ENCODE results near the gene TAOK1.

Gene TAOK1

DNA sequence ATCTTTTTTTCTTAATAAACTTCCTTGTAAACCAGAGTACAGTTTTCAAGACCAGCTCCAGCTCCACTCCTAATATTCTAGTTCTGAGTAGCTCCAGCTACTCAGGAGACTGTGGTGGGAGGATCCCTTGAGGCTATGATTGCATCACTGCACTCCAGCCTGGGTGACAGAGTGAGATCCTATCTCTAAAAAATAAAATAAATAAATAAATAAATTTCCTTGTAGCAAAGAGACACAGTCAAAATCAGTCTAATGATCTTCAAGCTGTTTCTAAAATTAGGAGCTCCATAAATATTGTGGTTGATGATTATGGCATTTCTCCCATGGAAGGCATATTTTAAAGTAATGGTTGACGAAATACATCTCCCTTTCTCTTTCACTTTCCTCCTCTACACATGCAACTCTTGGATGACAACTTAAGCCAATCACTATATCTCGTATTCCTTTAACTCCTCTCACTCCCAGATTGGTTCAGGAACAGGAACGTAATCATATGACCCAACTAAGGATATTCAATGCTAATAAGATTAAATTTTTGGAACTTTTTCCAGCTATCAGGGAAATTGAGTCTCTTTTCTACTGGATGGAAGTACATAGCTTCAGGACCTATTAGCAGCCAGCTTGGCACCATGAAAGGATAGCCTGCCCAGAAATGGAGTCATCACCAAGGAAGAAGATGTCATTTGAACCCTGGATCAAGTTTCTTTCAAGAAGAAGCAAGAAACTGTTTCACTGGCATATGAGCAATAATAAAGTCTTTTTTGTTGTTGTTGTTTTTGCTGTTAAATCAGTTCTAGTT, 42.1 kb upstream of the TAOK1 start:
- TF ChIP-seq, protein P1, sequence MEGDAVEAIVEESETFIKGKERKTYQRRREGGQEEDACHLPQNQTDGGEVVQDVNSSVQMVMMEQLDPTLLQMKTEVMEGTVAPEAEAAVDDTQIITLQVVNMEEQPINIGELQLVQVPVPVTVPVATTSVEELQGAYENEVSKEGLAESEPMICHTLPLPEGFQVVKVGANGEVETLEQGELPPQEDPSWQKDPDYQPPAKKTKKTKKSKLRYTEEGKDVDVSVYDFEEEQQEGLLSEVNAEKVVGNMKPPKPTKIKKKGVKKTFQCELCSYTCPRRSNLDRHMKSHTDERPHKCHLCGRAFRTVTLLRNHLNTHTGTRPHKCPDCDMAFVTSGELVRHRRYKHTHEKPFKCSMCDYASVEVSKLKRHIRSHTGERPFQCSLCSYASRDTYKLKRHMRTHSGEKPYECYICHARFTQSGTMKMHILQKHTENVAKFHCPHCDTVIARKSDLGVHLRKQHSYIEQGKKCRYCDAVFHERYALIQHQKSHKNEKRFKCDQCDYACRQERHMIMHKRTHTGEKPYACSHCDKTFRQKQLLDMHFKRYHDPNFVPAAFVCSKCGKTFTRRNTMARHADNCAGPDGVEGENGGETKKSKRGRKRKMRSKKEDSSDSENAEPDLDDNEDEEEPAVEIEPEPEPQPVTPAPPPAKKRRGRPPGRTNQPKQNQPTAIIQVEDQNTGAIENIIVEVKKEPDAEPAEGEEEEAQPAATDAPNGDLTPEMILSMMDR (IDR thresholded peaks at IDR 0.05; ENCODE audit: borderline replicate concordance, insufficient read depth, low read depth, low read length), result no peak
- no peak overlapping the region for H3K4me3 ChIP-seq (ENCODE audit: low read depth, low read length)

DNA sequence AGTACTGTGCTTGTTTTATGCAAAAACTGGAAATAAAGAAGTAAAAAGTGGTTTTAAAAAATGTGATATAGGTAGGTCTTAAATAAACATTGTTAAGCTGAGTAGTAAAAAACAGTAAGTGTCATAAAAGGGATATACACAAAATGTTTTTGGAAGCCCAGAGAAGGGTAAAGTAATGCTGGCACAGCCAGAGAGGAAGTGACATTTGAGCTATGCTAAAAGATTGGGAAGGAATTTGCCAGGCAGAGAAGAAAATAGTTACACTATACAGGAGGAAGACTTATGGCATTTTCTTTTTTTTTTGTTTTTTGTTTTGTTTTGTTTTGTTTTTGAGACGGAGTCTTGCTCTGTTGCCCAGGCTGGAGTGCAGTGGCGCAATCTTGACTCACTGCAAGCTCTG, 40.8 kb upstream of the TAOK1 start:
- TF ChIP-seq, protein P1 (IDR thresholded peaks at IDR 0.05; ENCODE audit: borderline replicate concordance, insufficient read depth, low read depth, low read length), result no peak
- no peak overlapping the region for H3K4me3 ChIP-seq (ENCODE audit: low read depth, low read length)

DNA sequence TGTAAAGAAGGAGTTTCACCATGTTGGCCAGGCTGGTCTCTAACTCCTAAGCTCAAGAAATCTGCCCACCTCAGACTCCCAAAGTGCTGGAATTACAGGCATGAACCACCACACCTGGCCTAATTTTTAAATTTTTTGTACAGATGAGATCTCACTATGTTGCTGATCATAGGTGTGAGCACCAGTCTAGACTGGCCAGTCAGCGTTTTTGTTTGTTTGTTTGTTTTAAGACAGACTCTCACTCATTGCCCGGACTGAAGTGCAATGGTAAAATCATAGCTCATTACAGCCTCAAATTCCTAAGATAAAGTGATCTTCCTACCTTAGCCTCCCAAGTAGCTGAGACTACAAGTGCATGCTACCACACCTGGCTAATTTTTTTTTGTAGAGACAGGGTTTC, 38.0 kb upstream of the TAOK1 start:
- no peak overlapping the region for H3K4me3 ChIP-seq (ENCODE audit: low read depth, low read length)
- TF ChIP-seq, protein P1 (IDR thresholded peaks at IDR 0.05; ENCODE audit: borderline replicate concordance, insufficient read depth, low read depth, low read length), result no peak

DNA sequence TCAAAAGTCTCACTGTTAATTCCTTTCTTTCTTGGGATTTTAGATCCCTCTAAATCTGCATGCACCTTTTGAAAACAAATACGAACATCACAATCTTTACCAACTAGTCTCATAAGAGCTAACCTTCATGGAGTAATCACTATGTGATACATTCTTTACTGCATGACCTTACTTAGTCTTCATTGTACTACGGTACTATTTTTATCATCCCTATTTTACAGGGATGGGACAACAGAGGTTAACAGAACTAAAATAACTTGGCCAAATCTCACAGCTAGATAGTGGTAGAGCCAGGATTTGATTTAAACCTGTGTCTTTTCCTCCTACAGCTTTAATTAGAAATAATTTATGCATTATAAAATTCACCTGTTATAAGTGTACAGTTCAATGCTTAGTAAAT, 32.9 kb upstream of the TAOK1 start:
- TF ChIP-seq, protein P1 (IDR thresholded peaks at IDR 0.05; ENCODE audit: borderline replicate concordance, insufficient read depth, low read depth, low read length), result no peak

DNA sequence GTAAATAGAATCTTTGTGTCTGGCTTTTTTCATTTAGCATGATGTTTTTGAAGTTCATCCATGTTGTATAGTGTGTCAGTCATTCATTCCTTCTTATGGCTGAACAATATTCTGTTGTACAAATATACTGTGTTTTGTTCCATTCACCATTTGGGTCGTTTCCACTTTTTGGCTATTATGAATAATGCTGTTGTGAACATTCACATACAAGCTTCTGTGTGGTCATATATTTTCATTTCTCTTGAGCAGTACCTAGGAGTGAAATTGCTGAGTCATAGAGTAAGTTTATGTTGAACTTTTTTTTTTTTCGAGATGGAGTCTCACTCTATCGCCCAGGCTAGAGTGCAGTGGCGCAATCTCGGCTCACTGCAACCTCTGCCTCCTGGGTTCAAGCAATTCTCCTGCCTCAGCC, 32.3 kb upstream of the TAOK1 start:
- TF ChIP-seq, protein P1 (IDR thresholded peaks at IDR 0.05; ENCODE audit: borderline replicate concordance, insufficient read depth, low read depth, low read length), result no peak
- no peak overlapping the region for H3K4me3 ChIP-seq (ENCODE audit: low read depth, low read length)

More for the DNA sequence above, 32.9 kb upstream of the TAOK1 start:
- H3K4me3 ChIP-seq (ENCODE audit: low read depth, low read length), result no peak overlapping the region

DNA sequence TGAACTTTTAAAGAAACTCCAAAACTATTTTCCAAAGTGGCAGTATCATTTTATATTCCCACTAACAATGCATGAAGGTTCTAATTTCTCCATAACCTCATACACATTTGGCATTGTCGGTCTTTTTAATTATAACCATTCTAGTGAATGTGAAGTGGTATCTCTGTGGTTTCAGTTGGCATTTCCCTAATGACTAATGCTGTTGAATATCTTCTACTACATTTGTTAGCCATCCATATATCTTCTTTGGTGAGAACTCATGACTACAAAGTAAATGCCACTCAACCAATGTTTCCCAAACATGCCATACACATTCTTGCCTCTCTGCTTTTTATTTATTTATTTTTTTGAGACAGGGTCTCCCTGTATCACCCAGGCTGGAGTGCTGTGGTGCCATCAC, 31.7 kb upstream of the TAOK1 start:
- no peak overlapping the region for H3K4me3 ChIP-seq (ENCODE audit: low read depth, low read length)
- TF ChIP-seq, protein P1 (IDR thresholded peaks at IDR 0.05; ENCODE audit: borderline replicate concordance, insufficient read depth, low read depth, low read length), result no peak

DNA sequence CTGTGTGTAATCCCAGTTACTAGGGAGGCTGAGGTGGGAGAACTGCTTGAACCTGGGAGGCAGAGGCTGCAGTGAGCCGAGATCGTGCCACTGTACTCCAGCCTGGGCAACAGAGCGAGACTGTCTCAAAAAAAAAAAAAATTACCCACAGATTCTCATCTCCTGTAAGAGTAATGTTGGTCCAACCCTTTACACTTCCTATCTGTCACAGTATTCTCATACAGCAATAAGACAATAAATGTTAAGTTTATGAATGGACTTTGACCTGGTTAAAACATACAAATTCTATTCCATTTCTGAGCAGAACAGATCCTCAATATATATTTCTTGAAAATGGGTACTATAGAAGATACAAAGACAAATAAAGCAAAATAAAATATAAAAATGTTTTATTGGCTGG, 30.4 kb upstream of the TAOK1 start:
- TF ChIP-seq, protein P1 (IDR thresholded peaks at IDR 0.05; ENCODE audit: borderline replicate concordance, insufficient read depth, low read depth, low read length), result no peak
- H3K4me3 ChIP-seq (ENCODE audit: low read depth, low read length), result no peak overlapping the region
